ENCODE measurements around the gene CACNA1C.

DNA sequence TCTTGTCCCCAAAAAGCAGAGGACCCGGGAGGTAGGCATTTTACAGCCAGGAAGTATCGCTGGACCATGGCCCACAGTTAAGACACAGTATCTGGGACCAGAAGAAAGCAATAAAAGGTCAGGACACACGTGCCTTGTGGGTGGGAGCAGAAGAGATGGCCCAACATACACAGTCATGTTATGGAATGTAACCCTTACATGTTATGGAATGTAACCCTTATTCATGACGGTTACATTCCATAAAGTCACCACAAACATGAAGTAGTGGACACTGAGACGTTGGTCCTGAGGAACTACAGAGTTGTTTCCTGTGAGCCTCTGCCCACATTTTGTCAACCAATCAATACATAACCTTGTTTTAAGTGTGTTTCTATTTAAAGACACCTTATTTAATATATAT lies 456.4 kb downstream of the CACNA1C start:
- TF ChIP-seq EZH2 (IDR thresholded peaks at IDR 0.05; ENCODE audit: borderline replicate concordance, low read depth, low read length, severe bottlenecking), result no peak
- TF ChIP-seq, protein P1, sequence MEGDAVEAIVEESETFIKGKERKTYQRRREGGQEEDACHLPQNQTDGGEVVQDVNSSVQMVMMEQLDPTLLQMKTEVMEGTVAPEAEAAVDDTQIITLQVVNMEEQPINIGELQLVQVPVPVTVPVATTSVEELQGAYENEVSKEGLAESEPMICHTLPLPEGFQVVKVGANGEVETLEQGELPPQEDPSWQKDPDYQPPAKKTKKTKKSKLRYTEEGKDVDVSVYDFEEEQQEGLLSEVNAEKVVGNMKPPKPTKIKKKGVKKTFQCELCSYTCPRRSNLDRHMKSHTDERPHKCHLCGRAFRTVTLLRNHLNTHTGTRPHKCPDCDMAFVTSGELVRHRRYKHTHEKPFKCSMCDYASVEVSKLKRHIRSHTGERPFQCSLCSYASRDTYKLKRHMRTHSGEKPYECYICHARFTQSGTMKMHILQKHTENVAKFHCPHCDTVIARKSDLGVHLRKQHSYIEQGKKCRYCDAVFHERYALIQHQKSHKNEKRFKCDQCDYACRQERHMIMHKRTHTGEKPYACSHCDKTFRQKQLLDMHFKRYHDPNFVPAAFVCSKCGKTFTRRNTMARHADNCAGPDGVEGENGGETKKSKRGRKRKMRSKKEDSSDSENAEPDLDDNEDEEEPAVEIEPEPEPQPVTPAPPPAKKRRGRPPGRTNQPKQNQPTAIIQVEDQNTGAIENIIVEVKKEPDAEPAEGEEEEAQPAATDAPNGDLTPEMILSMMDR (IDR thresholded peaks at IDR 0.05; ENCODE audit: borderline replicate concordance, extremely low read depth, low read length, poor library complexity, severe bottlenecking), result no peak

Data from DND-41 (cell line).